Amniotic epithelial cell (primary cell): ENCODE measurements around the gene SYT3.

Experiments
- DNase-seq: peaks from one replicate; pipeline ENCODE4 v3.0.0-alpha.2; 2010; ENCODE audit warnings: low read depth

Gene SYT3

GRCh38 chr19:50661766-50662650, 22.3 kb upstream of the SYT3 start:
- DNase-seq: no peak

- DNase-seq: no peak
These were observed 21.3 kb upstream of the SYT3 start for GRCh38 chr19:50661023-50661422.

- no peak for DNase-seq
These were observed 20.3 kb upstream of the SYT3 start for GRCh38 chr19:50660088-50660366.

- DNase-seq: no peak
These were observed 19.8 kb upstream of the SYT3 start for GRCh38 chr19:50659318-50660087.

- DNase-seq: peak; percentile 23
These were observed 19.0 kb upstream of the SYT3 start for GRCh38 chr19:50658441-50659317.

- peak; percentile 85 for DNase-seq
These were observed 18.2 kb upstream of the SYT3 start for GRCh38 chr19:50657712-50658440.

- no peak for DNase-seq
These were observed 17.6 kb upstream of the SYT3 start for GRCh38 chr19:50657222-50657669.

GRCh38 chr19:50654882-50655281, 15.2 kb upstream of the SYT3 start:
- no peak for DNase-seq

GRCh38 chr19:50652722-50653121, 13.0 kb upstream of the SYT3 start:
- DNase-seq: no peak

GRCh38 chr19:50651174-50651573, 11.5 kb upstream of the SYT3 start:
- no peak for DNase-seq

GRCh38 chr19:50649433-50650391, 10.0 kb upstream of the SYT3 start, which contains the start of gene C19orf81:
Gene C19orf81, plus strand, starts transcription at chr19:50649445. Its CDS starts 0 bp downstream, at chr19:50649445.
- no peak for DNase-seq

GRCh38 chr19:50648659-50649058, 9.0 kb upstream of the SYT3 start:
- DNase-seq: no peak

- no peak for DNase-seq
These were observed 8.4 kb upstream of the SYT3 start for GRCh38 chr19:50647879-50648615.

- DNase-seq: peak; percentile 59
These were observed 6.6 kb upstream of the SYT3 start for GRCh38 chr19:50646074-50646807.

GRCh38 chr19:50645107-50645506, 5.4 kb upstream of the SYT3 start:
- DNase-seq: no peak

- no peak for DNase-seq
These were observed 4.7 kb upstream of the SYT3 start for GRCh38 chr19:50644315-50644915.

- DNase-seq: no peak
These were observed 687 bp upstream of the SYT3 start for GRCh38 chr19:50640368-50640767.

- DNase-seq: no peak
These were observed 1.1 kb downstream of the SYT3 start for GRCh38 chr19:50638600-50638999.
